HG03378 (cell line): Measurements from ENCODE around the gene NFKBIE.
"Not testable (repeated sequence)": the region's sequence is repeated elsewhere in the genome, so short reads cannot be mapped to it uniquely, and the experiment has no call there.

Experiments
- ATAC-seq: cut with Tn5 transposase; IDR thresholded peaks from one replicate; pipeline ENCODE4 v1.9.1; 2021; ENCODE audit warnings: mild to moderate bottlenecking, moderate library complexity; ENCODE audit not compliant: unreplicated experiment

Gene NFKBIE, protein sequence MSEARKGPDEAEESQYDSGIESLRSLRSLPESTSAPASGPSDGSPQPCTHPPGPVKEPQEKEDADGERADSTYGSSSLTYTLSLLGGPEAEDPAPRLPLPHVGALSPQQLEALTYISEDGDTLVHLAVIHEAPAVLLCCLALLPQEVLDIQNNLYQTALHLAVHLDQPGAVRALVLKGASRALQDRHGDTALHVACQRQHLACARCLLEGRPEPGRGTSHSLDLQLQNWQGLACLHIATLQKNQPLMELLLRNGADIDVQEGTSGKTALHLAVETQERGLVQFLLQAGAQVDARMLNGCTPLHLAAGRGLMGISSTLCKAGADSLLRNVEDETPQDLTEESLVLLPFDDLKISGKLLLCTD

DNA sequence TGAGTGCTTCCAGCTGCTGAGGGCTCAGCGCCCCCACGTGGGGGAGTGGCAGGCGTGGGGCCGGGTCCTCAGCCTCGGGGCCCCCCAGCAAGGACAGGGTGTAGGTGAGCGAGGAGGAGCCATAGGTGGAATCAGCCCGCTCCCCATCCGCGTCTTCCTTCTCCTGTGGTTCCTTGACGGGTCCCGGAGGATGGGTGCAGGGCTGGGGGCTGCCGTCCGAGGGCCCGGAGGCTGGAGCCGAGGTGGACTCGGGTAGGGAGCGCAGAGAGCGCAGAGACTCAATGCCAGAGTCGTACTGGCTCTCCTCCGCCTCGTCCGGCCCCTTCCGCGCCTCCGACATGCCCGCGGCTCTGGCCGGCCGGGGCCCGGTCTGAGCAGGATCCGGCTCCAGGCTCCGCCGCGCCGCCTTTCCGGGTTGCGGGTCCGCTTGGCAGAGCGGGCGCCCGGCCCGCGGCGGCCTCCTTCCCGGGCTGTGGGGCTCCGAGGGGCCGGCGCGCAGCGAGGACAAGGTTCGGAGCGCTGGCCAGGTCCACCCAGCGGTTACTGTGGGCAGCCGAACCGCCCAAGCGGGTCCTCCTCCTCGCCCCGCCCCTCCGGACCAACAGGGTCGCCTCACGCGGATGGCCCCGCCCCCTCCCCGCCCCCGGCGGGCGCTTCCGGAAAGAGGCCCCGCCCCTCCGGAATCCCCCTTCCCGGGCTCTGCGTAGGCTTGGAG, at the start of gene NFKBIE:
Gene NFKBIE (minus strand): TSS at position 545 of the 715 bp plus-strand sequence. CDS start 205 bp downstream, at position 340.
- ATAC-seq = peak; percentile 23

DNA sequence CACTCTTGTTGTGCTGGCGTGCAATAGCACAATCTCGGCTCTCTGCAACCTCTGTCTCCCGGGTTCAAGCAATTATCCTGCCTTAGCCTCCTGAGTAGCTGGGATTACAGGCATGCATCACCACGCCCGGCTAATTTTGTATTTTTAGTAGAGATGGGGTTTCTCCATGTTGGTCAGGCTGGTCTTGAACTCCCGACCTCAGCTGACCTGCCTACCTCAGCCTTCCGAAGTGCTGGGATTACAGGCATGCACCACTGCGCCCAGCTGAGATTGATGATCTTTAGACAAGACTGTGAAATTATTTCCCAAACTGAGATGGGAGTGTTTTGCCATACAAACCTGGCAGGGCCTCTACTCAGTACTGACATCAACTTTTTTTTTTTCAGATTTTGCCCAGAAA, 49.3 kb upstream of the NFKBIE start:
- ATAC-seq = not testable (repeated sequence)

- peak; percentile 93 for ATAC-seq
Measured at GRCh38 chr6:44312901-44313788, 47.8 kb upstream of the NFKBIE start, which contains the start of gene AARS2. Gene AARS2, minus strand, starts transcription at chr6:44313347. Its CDS starts 24 bp downstream, at chr6:44313323.

GRCh38 chr6:44311767-44312166, 46.4 kb upstream of the NFKBIE start:
- no peak for ATAC-seq

DNA sequence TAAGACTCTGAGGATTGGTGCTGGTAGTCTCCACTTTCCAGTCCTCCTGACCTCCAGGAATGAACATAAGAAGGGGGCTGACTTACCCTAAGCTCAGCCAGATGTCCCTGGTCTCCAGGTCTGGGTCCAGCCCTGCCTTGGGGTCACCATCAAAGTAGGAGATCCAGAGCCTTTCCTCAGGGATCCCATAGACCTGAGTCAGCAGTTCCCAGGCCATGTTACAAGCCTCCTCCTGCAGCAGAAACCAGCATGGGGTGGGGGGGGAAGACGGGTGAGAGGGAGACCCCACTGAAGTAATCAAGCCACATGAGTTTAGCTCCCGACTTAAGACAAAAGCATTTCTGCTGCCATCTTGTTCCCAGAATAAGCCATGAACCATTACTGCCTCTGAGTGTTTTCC, 46.0 kb upstream of the NFKBIE start:
- no peak for ATAC-seq

- ATAC-seq = no peak
Measured at GRCh38 chr6:44310241-44310640, 44.9 kb upstream of the NFKBIE start.

- ATAC-seq = no peak
Measured at GRCh38 chr6:44309631-44310030, 44.3 kb upstream of the NFKBIE start.

DNA sequence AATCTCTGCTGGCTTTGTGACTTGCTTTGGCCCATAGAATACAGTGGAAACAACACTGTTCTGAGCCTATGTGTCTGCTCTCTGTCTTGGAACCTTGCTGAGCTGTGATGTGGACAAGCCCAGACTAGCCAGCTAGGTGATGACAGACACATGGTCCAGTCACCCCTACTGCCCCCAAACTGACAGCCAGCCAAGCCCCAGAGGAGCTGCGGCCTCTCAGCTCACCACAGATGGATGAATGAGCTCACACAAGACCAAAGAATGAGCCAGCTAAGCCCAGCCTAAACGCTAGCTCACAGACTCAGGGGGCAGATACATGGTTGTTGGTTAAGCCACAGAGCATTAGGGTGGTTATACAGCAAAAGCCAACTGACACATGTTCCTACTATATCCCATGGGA, 43.7 kb upstream of the NFKBIE start:
- no peak for ATAC-seq

DNA sequence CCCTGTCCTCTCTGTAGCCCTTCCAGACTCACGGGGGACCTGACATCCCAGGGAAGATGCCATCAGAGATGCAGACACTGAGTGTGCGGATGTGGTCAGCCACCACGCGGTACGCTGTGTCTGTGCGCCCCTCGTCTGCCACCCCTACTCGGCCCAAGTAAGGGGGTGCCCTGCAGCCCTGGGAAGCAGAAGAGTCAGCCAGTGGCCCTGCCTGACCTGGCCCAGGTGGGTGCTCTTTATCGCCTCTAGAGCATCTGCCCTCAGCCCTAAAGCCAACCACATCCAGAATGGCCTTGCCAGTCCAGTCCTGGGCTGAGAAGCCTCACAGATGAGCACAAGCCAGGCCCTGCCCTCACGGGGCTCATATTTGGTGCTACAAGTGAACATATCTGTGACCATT, 41.9 kb upstream of the NFKBIE start:
- no peak for ATAC-seq

DNA sequence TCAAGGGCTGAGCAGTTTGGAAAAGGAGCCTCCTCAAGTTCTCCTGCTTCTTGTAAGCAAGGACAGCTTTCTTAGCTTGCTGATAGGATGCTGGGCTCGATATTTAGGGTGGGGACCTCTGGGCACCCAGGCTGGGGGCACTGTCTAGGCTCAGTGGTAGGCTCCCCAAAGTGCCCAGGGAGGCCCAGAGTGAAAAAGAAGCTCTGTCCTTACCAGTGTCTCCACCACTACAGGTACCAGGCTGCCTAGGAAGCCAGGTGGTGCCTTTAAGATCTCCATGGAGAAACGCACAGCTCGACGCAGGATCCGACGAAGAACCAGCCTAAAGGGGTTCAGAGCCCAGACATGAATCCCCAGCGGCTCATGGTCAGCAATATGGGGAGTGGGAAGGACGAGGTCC, 41.4 kb upstream of the NFKBIE start:
- ATAC-seq = no peak

- no peak for ATAC-seq
Measured at GRCh38 chr6:44305200-44305725, 39.9 kb upstream of the NFKBIE start.

GRCh38 chr6:44304282-44305199, 39.2 kb upstream of the NFKBIE start:
- ATAC-seq = no peak

GRCh38 chr6:44303842-44304241, 38.5 kb upstream of the NFKBIE start:
- ATAC-seq = no peak

GRCh38 chr6:44302856-44303255, 37.5 kb upstream of the NFKBIE start:
- ATAC-seq = no peak

GRCh38 chr6:44301782-44302564, 36.6 kb upstream of the NFKBIE start:
- no peak for ATAC-seq

- no peak for ATAC-seq
Measured at GRCh38 chr6:44301106-44301505, 35.8 kb upstream of the NFKBIE start.

GRCh38 chr6:44300292-44300823, 35.0 kb upstream of the NFKBIE start:
- ATAC-seq = no peak

- ATAC-seq = no peak
Measured at GRCh38 chr6:44298864-44299263, 33.5 kb upstream of the NFKBIE start.
